HCT116 (cell line): Measurements from ENCODE around the gene LLCFC1. TPM values are rescaled to one million over a fixed set of nuclear protein-coding genes. Genes with fewer than 3 reads are reported as not detected.
"Not testable (repeated sequence)": the region's sequence is repeated elsewhere in the genome, so short reads cannot be mapped to it uniquely, and the experiment has no call there.

ENCODE experiments used
- ATAC-seq: fragments of 200-7000 bp; cut with Tn5 transposase; 2 replicates; pipeline ENCODE4 v1.9.1; 2020; ENCODE audit warnings: mild to moderate bottlenecking, moderate library complexity
- BruUV-seq: library from RNA; stranded (reverse); fragments of 400-500 nt; replicated peaks from 2 replicates; lab custom pipeline; 2021; lab: Mats Ljungman, UMichigan
- CTCF ChIA-PET: fragments of 300-600 bp; sonication (Branson Sonifier 250); formaldehyde crosslinking; loops from one replicate; lab custom pipeline; 2021; ENCODE audit warnings: antibody characterized with exemption; lab: Charles Lee
- POLR2A ChIA-PET: fragments of 300-600, 350-600 bp; sonication (Branson Sonifier 250); formaldehyde crosslinking; loops from one replicate; lab custom pipeline; 2021; ENCODE audit warnings: antibody characterized with exemption; lab: Charles Lee
- RAD21 ChIA-PET, 2 experiments: fragments of 300-600 bp; sonication (Branson Sonifier 250); formaldehyde crosslinking; loops; one replicate each; lab custom pipeline; 2023; ENCODE audit warnings: low total read pairs in 2 of 2; ENCODE audit not compliant: uncharacterized antibody in 2 of 2, unreplicated experiment in 2 of 2, low non-redundant PET in 1 of 2; lab: Charles Lee
- DNase-seq: peaks from one replicate; pipeline ENCODE4 v3.0.0-alpha.2; 2010; ENCODE audit warnings: low read depth, low spot score
- H2AFZ ChIP-seq: fragments of 200-600 bp; shearing (Covaris generic), sonication (generic); 2 replicates; pipeline ENCODE4 v1.6.1; 2017; ENCODE audit warnings: low read depth, mixed run types, mixed read lengths, antibody characterized with exemption, low read length; ENCODE audit not compliant: poor library complexity, severe bottlenecking
- H3K27ac ChIP-seq: 2 replicates; pipeline ENCODE4 v1.5.1; 2012; ENCODE audit warnings: low read depth, low read length
- H3K27me3 ChIP-seq: fragments of 200-600 bp; sonication (generic); 2 replicates; pipeline ENCODE4 v1.6.1; 2016; ENCODE audit warnings: mixed run types, low read length, mixed read lengths; ENCODE audit not compliant: insufficient read depth
- H3K36me3 ChIP-seq, 2 experiments: fragments of 200-500 bp in 1 of 2; fragments of 200-600 bp in 1 of 2; sonication (Bioruptor generic) in 1 of 2; sonication (generic) in 1 of 2; 2 replicates each; pipeline versions ENCODE4 v1.5.1 to v1.6.1; 2014 to 2016; ENCODE audit warnings: low read length in 2 of 2, inconsistent platforms in 1 of 2, mixed read lengths in 1 of 2, mixed run types in 1 of 2; ENCODE audit not compliant: insufficient read depth in 2 of 2, control insufficient read depth in 1 of 2
- H3K4me1 ChIP-seq, 2 experiments: fragments of 200-600 bp in 1 of 2; sonication (generic) in 1 of 2; 2 replicates each; pipeline versions ENCODE4 v1.5.1 to v1.6.1; 2012 to 2017; ENCODE audit warnings: low read length in 2 of 2, inconsistent platforms in 1 of 2, mild to moderate bottlenecking in 1 of 2, mixed read lengths in 1 of 2, mixed run types in 1 of 2, moderate library complexity in 1 of 2; ENCODE audit not compliant: insufficient read depth in 2 of 2, control insufficient read depth in 1 of 2
- H3K4me2 ChIP-seq: fragments of 200-600 bp; sonication (generic); 2 replicates; pipeline ENCODE4 v1.6.1; 2017; ENCODE audit warnings: mixed run types, low read length, mixed read lengths
- H3K4me3 ChIP-seq, 2 experiments: fragments of 200-600 bp in 1 of 2; sonication (generic) in 1 of 2; replicated peaks in 1 of 2; 2 replicates each; pipeline ENCODE4 v1.5.1; 2011 to 2016; ENCODE audit warnings: low read length in 2 of 2, control low read depth in 1 of 2, low read depth in 1 of 2, mild to moderate bottlenecking in 1 of 2, mixed read lengths in 1 of 2, mixed run types in 1 of 2
- H3K79me2 ChIP-seq: fragments of 200-600 bp; sonication (generic); 2 replicates; pipeline ENCODE4 v1.6.1; 2017; ENCODE audit warnings: mild to moderate bottlenecking, mixed run types, low read length, moderate library complexity, mixed read lengths; ENCODE audit not compliant: insufficient read depth
- H3K9ac ChIP-seq: fragments of 200-600 bp; sonication (generic); 2 replicates; pipeline ENCODE4 v1.6.1; 2016; ENCODE audit warnings: low read length, mixed read lengths
- H3K9me2 ChIP-seq: fragments of 200-600 bp; sonication (generic), shearing (Covaris generic); 2 replicates; pipeline ENCODE4 v1.6.1; 2017; ENCODE audit warnings: mixed run types, mild to moderate bottlenecking, moderate library complexity; ENCODE audit not compliant: insufficient read depth
- H3K9me3 ChIP-seq, 2 experiments: fragments of 200-500 bp in 1 of 2; fragments of 200-600 bp in 1 of 2; sonication (Bioruptor generic) in 1 of 2; sonication (generic) in 1 of 2; 2 replicates each; pipeline ENCODE4 v1.6.1; 2014 to 2017; ENCODE audit warnings: low read length in 2 of 2, mixed read lengths in 2 of 2, inconsistent platforms in 1 of 2, low read depth in 1 of 2, mild to moderate bottlenecking in 1 of 2, mixed run types in 1 of 2, moderate library complexity in 1 of 2; ENCODE audit not compliant: control insufficient read depth in 1 of 2, insufficient read depth in 1 of 2
- H4K20me1 ChIP-seq: fragments of 200-600 bp; sonication (generic), shearing (Covaris generic); 2 replicates; pipeline ENCODE4 v1.6.1; 2017; ENCODE audit warnings: mixed run types, mild to moderate bottlenecking, moderate library complexity; ENCODE audit not compliant: insufficient read depth
- CTCF ChIP-seq, 3 experiments: fragments of 200-600 bp in 1 of 3; sonication (generic) in 1 of 3; IDR thresholded peaks in 2 of 3; conservative IDR thresholded peaks in 1 of 3; 2 replicates each; pipeline ENCODE4 v1.5.1; 2012 to 2017; ENCODE audit warnings: low read depth in 2 of 3, low read length in 2 of 3, antibody characterized with exemption in 1 of 3, borderline replicate concordance in 1 of 3, control low read depth in 1 of 3, mild to moderate bottlenecking in 1 of 3, mixed read lengths in 1 of 3, mixed run types in 1 of 3, moderate library complexity in 1 of 3; ENCODE audit not compliant: insufficient read depth in 1 of 3
- EZH2 ChIP-seq: fragments of 200-600 bp; sonication (generic); IDR thresholded peaks from 2 replicates; pipeline ENCODE4 v1.6.1; 2017; ENCODE audit warnings: antibody characterized with exemption, mixed run types
- EZH2phosphoT487 ChIP-seq: fragments of 200-600 bp; IDR thresholded peaks from 2 replicates; pipeline ENCODE4 v1.6.1; 2018; ENCODE audit warnings: antibody characterized with exemption, borderline replicate concordance
- YY1 ChIP-seq: IDR thresholded peaks from 2 replicates; pipeline ENCODE4 v1.6.1; 2011; ENCODE audit warnings: low read length, low read depth, moderate library complexity, mild to moderate bottlenecking; ENCODE audit not compliant: insufficient replicate concordance; ENCODE audit errors: extremely low read depth
- ZFX ChIP-seq: fragments of 450-650 bp; IDR thresholded peaks from 2 replicates; pipeline ENCODE4 v1.6.1; 2017
- intact Hi-C: fragments of 100-400 bp; cut with micrococcal nuclease; formaldehyde crosslinking; loops from 2 replicates; pipeline ENCODE4 v1.10.0; 2022
- total RNA-seq: library from RNA; stranded (reverse); gene quantifications from one replicate; pipeline ENCODE4 v1.2.1, GENCODE V29; 2021; ENCODE audit not compliant: unreplicated experiment

Gene LLCFC1
- total RNA-seq, 1 experiment from 2014 or later, result not detected

- H3K4me3 ChIP-seq, H3K27ac ChIP-seq, POLR2A ChIA-PET, H3K79me2 ChIP-seq, RAD21 ChIA-PET, H3K9me2 ChIP-seq, H3K9me3 ChIP-seq, H4K20me1 ChIP-seq, intact Hi-C loops, H3K36me3 ChIP-seq, ATAC-seq, CTCF ChIA-PET, H2AFZ ChIP-seq, H3K9ac ChIP-seq, H3K27me3 ChIP-seq, DNase-seq, BruUV-seq, H3K4me1 ChIP-seq, H3K4me2 ChIP-seq: not testable (repeated sequence)
Measured at GRCh38 chr7:142978402-142978801, 39.1 kb downstream of the LLCFC1 start.

- RAD21 ChIA-PET, result no interaction called here
- TF ChIP-seq ZFX, result no peak
- TF ChIP-seq EZH2phosphoT487, result no peak
- TF ChIP-seq YY1, result no peak
- peak in 1 of 3 experiments; percentile 21; a peak in 1 of 6 replicates for TF ChIP-seq CTCF (IDR thresholded peaks at IDR 0.05 in 2 of 3, conservative IDR thresholded peaks at IDR 0.05 in 1 of 3; ENCODE audit: borderline replicate concordance in 1 of 3, insufficient read depth in 1 of 3, low read depth in 2 of 3, low read length in 2 of 3)
- TF ChIP-seq EZH2, result no peak
- TF ChIP-seq, all 23 proteins: peak for 1
- Histone ChIP-seq H2AFZ (no peak overlapping the region), H3K9ac (no peak overlapping the region), H3K79me2 (no peaks in the 10 kb centered on the region), H3K36me3 (no peaks in the 10 kb centered on the region), H3K9me3 (no peaks in the 10 kb centered on the region), H3K4me1 (no peaks in the 10 kb centered on the region), H3K27ac (no peak overlapping the region), H3K9me2 (no peaks in the 10 kb centered on the region), H3K4me3 (no peak overlapping the region), H3K4me2 (no peak overlapping the region), H3K27me3 (no peaks in the 10 kb centered on the region), H4K20me1 (no peaks in the 10 kb centered on the region)
- DNase-seq (no peak), ATAC-seq (peak; percentile 62; the same call in 1 of the 2 replicates)
- intact Hi-C loops, result no loop called here
- ChIA-PET CTCF (interaction anchor here (0.6 kb wide), 1 partner anchor 9 kb away, joined by 3 read pairs; no protein-coding TSS in a partner anchor), POLR2A (no interaction called here)
- BruUV-seq, result no TSS peak
Measured at GRCh38 chr7:142983825-142984224, 44.5 kb downstream of the LLCFC1 start.
